GM21526 (cell line): ENCODE results near the gene SORBS1.
"Not testable (repeated sequence)": the region's sequence is repeated elsewhere in the genome, so short reads cannot be mapped to it uniquely, and the experiment has no call there.

ENCODE experiments used
- ATAC-seq: cut with Tn5 transposase; IDR thresholded peaks from one replicate; pipeline ENCODE4 v1.9.1; 2021; ENCODE audit warnings: moderate library complexity; ENCODE audit not compliant: unreplicated experiment, low FRiP score

Gene SORBS1

DNA sequence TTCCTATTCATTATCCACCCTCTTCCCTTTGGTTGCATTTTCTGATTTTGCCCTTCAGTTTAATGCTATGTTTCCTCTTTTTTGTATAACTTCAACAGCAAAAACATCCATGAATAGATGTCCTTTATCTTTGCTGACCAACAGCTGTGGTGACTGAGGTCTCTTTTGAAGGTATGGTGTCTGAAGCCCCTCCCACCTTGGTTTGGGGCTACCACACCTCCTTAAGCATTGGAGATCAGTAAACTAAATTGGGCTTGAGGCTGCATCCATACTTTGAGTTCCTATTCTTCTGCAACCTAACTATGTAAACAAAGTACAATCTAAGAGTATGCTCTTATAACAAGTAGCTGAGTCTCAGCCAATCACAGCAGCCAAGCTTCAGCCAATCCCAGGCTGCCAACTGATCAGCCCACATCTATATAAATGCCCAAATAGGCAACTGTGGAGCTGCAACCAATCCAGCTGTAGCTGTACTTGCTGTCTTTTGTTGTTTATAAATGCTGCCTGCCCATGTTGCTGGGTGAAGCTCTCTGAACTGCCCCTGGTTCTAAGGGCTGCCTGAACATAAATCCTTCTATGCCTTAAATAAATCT, 201.0 kb downstream of the SORBS1 start:
- peak; percentile 60 for ATAC-seq

DNA sequence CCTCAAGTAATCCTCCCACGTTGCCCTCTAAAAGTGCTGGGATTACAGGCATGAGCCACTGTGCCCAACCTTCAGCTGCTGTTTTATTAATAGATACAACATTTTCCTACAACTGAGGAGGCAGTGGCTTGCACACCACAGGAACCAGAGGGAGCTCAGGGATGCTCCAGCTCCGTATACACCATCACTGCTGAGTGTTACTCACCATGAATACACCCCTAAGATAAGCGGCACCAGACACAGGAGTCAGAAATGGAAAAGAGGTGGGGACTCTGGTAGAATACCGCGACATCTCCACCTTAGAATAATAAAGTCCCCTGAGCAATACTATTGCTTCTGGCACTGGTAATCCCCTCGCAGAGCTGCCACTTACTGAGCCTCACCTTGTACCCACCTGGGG, 201.7 kb downstream of the SORBS1 start:
- no peak for ATAC-seq

DNA sequence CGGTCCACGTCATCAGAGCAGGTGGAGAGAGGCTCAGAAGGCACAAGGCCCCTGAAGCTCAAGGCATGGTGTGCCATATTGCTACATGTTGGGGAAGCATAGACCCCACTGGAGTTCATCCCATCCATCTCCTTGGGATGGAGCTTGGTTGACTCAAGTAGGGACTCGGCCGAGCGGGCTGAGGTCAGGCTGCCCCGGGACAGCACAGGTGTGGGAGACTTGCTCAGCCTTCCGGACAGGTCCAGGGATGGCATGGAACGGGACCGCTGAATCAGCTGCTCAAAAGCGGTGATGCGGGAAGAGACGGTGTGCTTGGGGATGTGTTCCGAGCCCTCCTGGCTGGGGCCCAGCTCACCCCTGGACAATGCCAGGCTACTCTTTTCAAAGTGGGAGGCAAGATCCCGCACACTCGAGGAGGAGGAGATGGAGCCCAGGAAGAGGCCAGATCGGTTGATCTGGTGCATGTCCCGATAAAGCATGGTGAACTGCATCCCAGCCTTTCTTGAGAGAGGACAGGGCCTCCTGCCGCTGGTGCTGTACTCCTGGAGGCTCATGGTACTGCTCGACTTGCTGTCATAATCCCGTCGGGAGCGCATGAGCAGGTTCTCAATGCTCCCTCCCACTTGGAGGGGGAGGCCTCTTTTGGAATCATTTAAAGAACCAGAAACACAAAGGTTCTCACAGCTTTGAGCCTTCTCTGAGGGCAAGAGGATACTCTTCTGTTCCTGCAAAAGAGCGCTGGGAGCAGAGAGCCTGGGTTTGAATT, 204.8 kb downstream of the SORBS1 start:
- no peak for ATAC-seq

DNA sequence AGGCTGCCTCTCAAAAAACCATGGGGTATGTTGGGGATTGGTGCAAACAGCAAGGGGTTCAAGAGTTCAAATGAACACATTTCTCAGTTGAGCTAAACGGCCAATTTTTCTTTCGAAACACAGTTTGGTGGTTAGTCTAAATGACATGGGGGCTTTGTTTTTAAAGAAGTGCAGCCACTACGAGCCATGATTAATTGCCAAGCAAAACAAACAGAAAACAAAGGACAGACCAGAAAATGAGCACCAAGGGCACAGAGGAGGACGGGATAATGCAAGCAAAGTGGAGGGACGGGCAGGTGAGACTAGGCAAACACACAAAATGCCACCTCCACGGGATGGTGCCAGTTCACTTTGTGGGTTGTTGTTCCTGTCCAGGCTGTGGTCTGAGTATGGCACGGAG, 205.9 kb downstream of the SORBS1 start:
- no peak for ATAC-seq

DNA sequence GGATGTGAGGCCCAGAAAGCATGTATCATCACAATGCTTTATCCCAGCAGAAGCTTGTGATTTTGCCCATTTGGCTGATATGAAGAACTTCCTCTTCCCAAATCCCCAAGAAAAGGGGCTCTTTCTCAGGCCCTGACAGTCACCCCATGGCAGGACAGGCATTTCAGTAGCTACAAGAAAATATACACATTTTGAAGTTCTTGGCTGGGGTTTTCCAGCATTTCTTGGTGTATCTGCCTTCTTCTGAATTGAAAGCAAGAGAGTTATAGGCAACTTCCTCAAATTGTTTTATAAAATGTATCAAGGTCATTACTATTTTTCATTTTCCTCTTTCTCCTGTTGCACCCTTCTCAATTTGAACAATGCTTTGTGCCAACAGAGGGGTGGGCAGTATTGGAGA, 207.1 kb downstream of the SORBS1 start:
- ATAC-seq, result no peak

DNA sequence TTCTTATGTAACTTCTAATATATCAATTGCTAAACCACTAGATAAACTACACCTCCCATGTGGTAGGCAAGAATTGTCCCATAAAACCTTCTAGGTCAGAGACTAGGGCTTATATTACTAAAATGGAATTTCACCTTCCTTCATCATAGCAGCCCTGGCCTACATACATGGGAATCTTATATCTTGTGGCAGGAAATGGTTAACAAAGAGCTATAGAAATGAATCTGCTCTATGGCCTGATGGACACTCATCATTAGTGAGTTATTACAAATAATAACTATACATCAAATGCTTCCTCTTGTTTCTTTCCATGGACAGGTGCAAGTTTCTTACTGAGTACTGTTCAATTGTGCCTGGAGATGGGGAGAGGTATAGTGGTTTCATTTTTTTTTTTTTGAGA, 208.0 kb downstream of the SORBS1 start:
- ATAC-seq, result no peak

DNA sequence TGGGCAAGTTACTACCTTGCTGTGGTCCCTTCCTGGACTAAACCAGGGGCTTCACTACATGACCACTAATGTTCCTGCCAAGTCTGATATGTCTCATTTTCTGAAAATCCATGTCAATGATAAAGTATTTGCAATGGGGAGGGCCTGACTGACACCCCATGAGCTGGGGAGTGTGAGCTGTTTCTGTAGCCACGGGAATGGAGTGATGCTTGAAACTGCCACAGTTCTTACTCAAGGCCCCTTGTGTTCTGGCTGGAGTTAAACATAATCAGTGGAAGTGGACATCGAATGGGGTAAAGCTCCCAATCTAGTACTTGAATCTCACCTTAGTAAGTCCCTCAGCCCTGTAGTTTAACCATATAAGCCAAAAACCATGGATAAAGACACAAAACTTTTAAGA, 208.5 kb downstream of the SORBS1 start:
- ATAC-seq, result no peak

DNA sequence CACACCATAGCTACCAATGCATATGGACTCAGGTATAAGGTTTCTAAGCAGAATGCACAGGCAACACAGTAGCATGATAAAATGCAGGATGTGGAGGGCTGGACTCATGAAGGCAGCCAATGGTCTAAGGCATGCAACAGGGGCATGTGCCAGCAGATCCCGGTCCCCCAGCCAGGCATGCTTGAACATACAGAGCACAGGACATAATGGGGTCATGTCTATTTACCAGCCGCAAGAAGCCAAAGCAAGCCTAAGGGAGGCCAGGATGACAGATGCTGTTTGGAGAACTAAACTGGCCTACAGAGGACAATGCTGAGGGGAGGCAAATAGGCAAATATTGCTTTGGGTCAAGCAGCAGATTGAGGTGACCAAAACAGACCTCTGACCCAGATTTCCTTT, 210.3 kb downstream of the SORBS1 start:
- ATAC-seq, result no peak

DNA sequence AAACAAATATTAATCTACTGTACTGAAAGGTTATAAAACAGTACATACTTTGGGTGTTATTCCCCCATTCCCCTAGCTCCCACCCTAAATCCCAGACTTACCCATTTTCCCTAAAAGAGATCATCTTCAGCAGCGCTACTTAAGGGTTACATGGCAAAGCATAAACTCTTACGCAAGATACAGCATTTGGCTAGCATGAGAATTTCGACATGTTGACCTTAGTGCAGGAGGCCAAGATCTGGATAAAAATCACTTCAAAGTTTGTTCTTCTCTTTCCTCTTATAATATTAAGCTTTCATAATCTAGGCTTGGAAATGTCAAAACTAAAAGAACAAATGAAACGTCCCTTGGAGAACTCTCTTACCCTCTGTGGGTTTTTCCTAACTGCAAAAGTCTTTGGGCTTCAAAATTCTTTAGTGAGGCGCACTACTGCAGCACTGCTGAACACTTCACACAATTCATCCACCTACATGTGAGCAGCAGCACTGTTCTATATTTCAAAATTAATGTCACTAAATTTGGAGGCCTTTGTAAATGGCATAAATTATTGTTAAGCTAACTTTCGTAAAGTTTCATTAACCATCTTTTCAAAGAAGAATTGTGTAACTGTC, 210.8 kb downstream of the SORBS1 start:
- no peak for ATAC-seq

DNA sequence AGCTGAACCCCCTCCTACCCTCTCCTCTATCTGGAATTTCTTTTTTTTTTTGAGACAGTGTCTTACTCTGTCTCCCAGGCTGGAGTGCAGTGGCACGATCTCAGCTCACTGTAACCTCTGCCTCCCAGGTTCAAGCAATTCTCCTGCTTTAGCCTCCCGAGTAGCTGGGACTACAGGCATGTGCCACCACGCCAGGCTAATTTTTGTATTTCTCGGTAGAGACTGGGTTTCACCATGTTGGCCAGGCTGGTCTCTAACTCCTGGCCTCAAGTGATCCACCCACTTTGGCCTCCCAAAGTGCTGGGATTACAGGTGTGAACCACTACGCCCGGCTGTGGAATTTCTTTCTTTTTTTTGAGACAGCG, 213.8 kb downstream of the SORBS1 start:
- not testable (repeated sequence) for ATAC-seq

DNA sequence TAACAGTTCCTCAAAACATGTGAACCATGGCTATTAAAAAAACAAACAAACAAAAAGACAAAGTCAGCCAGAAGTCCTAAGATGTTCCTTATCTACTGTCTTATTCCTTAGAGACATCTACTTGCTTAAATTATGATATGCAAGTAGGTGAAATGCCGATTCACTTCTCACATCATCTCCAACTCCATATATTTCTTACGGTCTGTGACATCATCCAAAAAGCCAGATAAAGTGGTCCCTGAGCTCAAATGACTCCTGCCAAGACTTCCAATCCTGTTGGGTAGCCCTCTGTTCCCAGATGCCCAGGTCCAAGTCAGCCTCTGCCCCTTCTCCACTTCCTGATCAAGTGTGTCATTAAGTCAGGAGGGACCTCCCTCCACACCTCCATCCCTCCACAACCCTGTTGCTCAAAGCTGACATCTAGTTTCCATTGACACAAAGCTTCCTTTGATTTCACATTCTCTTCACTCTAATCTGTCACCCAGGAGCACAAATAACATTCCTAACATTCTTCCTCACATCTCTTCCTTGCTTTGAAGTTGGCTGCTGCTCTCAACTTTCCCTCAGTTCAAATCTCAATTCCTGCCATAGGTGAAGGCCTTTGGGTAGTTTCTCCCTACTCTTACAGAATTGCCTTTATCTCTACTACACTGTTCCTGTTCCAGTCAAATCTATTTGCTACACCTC, 214.3 kb downstream of the SORBS1 start:
- no peak for ATAC-seq

DNA sequence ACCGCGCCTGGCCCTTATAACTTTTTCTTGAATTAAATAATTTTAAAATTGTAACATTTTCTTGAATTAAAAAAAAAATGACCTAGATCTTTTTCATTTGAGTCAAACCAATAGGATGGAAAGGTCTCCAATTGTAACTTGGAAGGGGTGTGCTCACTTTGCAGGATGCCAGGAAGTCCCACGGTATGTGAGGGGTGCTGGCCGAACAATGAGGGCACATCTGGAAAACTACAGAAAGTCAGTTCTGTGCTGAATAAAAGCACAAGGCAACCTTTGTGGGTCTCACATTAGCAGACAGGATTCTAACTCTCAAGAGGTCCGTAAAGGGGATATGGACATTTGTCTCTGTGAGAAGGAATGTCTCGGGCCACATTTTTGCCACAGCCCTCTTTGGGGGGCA, 217.6 kb downstream of the SORBS1 start:
- ATAC-seq, result no peak

DNA sequence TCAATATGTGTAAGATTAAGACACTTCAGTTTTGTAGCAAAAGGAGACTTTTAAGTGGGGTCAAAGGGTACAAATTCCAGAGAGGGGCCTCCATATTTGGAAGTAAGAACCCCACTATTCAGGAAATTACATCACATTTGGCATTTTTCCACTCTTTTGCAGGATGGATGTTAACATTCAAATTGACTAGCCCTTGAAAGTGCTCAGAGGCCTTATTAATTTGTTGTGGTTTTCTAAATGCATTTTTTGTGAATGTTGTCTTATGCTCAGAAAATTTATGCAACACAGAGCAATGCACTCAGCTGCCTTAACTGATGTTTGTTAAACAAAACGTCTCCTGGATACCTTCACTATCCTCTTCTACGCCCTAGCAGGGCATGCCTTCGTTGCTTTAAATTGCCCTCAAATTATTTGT, 219.4 kb downstream of the SORBS1 start:
- no peak for ATAC-seq

DNA sequence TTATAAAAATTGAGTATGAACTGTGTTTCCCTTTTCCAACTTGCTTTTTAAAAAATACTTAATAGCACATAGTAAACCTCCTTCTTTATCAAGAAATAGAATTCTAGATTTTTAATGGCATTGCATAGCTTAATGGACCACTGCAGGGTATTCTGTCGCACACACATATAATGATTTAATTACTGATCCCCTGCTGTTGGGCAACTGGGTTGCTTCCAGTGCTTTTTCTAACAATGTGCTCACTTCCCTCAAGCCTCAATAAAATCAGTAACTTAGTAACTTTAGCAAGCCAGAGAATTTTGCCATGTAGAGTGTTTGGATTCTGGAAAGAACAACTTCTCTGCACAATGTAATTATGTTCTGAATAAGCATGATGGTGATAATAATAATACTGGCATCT, 221.3 kb downstream of the SORBS1 start:
- ATAC-seq, result no peak

DNA sequence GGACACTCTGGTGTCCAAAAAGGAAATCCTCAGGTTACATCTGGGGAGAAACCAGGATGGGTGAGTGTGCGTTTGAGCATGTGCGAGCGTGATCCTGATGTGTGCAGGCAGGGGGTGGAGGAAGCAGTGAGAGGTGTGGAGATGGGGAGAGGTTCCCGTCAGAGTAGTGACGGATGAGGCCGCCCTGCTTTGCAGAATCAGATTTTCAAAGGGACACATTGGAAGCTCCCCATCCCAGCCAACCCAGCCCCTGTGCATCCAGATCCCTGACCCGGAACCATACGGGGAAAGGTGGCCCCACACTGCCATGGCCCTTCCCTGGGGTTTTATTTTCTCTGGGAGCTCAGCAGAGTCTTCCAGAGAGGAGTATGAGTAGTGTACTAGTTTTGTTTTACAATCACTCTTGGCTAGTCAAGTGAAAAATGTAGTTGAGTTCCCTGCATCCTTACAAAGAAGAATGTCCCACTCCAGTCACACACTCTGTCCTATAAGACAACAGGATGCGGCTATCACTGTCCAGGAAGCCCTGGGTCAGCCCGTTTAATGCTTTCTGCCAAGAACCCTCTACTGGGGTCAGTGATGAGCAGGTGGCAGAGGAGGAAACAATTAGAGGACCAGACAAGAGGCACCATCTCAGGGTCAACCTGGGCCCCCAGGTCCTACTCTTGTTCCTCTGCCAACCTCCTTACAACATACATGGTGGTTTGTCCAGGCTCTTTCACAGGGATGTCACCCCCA, 223.6 kb downstream of the SORBS1 start:
- ATAC-seq, result no peak

DNA sequence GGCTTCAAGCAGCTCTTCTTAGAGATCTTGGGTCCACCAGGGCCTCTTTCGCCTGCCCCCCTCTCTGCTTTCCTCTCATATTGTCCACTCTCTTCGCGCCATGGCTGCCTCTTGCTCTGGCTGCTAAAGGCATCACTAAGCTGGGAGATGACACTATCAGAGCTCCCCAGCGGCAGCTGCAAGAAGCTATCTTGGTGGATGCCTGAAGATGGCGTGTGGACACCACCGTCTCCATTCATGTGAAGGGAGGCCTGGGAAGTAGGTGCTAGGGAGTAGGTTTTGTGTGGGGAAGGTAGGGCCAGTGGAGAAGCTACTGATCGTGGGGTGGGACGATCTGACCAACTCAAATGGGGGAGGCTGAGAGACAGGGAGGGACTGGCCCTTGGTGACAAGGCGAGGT, 224.5 kb downstream of the SORBS1 start:
- no peak for ATAC-seq

DNA sequence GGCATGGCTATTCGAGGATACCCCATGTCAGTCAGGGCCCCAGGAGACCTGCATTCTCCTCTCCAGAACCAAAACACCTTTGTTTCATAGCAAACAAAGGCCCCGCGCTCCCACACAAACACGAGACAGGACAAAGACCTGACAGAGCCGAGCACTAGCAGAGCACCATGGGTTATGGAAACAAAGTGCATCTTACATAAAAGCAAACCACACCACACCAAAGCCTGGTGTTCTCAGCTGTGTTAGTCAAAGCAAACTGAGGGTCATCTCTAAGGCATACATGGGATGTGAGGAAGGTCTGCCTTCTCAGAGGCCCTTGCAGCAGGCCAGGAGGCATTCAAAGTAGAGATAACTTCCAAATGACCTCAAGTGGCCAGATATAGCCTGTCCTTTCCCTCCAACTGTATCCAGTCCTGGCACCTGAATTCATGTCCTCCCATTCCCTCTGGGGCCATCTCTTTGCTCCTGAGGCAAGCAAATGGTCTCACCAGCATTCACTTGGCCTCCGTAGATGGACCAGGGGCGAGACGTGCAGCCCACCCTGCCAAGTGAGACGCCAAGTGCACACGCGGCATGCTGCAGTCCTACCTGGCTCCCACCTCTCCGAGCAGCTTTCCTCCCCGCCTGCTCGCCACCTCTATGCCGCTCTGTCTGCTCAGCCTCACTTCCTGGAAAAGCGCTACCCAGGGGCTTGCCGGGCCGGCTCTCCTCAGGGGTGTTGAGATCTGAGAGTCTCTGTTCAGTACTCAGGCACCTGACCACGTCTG, 225.1 kb downstream of the SORBS1 start:
- ATAC-seq, result no peak

DNA sequence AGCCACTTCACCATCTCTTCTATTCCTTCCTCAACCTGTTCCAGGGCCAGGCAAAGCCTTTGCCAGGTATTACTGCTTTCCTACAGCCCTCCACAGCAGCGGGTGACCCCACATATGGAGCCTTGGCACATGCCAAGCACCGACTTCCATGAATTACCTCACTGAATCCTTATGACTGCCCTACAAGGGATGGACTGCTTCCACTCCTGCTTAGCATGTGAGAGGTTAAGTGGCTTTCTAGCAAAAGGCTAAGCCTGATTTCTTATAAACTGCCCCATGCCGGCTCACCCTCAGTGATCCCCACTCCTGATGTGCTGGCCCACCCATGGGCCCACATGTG, 226.4 kb downstream of the SORBS1 start:
- no peak for ATAC-seq

DNA sequence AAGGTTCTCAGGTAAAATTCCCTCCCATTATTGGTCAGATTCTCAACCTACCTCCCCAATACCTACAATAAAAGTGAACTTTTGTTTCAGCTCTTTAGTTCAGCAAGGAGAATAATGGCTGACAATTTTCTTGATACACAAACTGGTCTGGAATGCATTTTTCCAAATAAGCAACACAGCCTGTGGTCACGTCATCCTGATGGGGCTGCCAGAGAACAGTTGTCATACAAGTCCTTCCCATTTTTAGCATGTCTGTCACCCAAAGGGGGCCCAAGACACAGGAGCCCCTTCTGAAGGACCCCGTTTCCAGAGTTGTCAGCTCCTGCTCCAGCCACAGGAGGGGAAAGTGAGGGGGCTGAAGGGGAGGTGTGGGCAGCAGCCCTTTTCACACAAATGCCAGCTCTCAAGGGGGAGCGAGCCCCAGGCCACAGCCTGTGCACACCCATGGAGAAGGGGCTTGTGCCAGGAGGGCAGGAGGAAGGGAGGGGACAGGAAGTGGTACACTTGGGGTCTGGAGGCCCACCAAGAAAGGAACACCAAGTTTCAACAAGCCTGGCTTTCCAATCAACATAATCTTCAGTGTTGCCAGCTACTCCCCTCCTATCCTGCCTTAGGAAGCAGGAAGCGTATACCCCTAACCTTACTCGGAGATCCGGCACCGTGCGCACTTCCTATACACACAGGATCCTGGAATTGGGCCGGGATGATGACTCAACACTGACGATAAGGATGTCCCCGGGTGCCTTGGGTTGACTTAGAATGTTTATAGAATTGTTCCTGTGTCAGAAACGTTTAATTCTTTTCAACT, 227.0 kb downstream of the SORBS1 start:
- no peak for ATAC-seq
